Activated naive CD4-positive, alpha-beta T cell treated with anti-CD3 and anti-CD28 coated beads, Interleukin-2, amount 50 U/mL, for 72 hours (primary cell): Measurements from ENCODE around the gene TAF7L. TPM values are rescaled to one million over a fixed set of nuclear protein-coding genes. Genes with fewer than 3 reads are reported as not detected.
A peak's percentile ranks its signal among the peaks of the same experiment; 100 is the strongest.

Source experiments
- ATAC-seq, 2 donors: fragments of 150-1000 bp; cut with Tn5 transposase; 2 replicates each; pipeline ENCODE4 v1.10.0; 2021; ENCODE audit warnings: mild to moderate bottlenecking in 2 of 2, moderate library complexity in 2 of 2
- DNase-seq, 2 donors: peaks; one replicate each; pipeline ENCODE4 v3.0.0; 2021 to 2022; ENCODE audit warnings: low spot score in 2 of 2
- H3K27ac Mint-ChIP-seq, 2 donors: one replicate each; pipeline ENCODE4 v1.8.0; 2022; ENCODE audit warnings: mild to moderate bottlenecking in 2 of 2, mixed read lengths in 2 of 2
- H3K36me3 Mint-ChIP-seq, 2 donors: one replicate each; pipeline ENCODE4 v1.8.0; 2022; ENCODE audit warnings: mixed read lengths in 2 of 2
- H3K9me3 Mint-ChIP-seq, 2 donors: one replicate each; pipeline ENCODE4 v1.8.0; 2022; ENCODE audit warnings: mixed read lengths in 2 of 2
- total RNA-seq, 2 donors: library from RNA; stranded (reverse); gene quantifications; one replicate each; pipeline ENCODE4 v1.2.3, GENCODE V29; 2022

Gene TAF7L
- total RNA-seq, 2 donors from 2014 or later: 0.11 TPM; not detected in 1

GRCh38 chrX:101237041-101237440 is 54.1 kb downstream of the TAF7L start:
- Mint-ChIP-seq H3K36me3 (no peaks in the 10 kb centered on the region), H3K9me3 (no peaks in the 10 kb centered on the region), H3K27ac (no peak overlapping the region)
- ATAC-seq (no peak), DNase-seq (no peak)

GRCh38 chrX:101232316-101232715 is 58.8 kb downstream of the TAF7L start:
- DNase-seq (no peak), ATAC-seq (no peak)
- Mint-ChIP-seq H3K9me3 (no peaks in the 10 kb centered on the region), H3K36me3 (no peaks in the 10 kb centered on the region), H3K27ac (no peak overlapping the region)

DNA sequence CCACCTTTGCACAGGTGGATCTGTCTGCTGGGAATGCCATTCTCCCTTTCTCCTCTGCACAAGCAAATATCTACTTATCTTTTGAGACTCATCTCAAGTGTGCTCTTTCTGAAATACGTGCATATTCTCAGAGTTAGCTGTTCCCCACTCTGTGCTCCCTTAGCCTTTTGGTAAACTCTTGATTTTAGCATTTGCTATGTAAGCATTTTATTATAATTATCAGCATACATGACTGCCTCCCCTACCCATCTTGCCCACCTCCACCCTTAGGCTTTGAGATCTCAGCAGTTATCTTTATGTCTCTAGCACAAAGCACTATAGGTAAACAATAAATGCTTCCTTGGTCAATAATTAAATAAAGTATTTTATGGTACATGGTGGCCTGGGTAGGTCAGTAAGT is 60.1 kb downstream of the TAF7L start:
- no peaks in the 10 kb centered on the region for H3K9me3 Mint-ChIP-seq
- no peak for ATAC-seq
- DNase-seq: no peak
- H3K27ac Mint-ChIP-seq: no peak overlapping the region
- H3K36me3 Mint-ChIP-seq: no peaks in the 10 kb centered on the region

DNA sequence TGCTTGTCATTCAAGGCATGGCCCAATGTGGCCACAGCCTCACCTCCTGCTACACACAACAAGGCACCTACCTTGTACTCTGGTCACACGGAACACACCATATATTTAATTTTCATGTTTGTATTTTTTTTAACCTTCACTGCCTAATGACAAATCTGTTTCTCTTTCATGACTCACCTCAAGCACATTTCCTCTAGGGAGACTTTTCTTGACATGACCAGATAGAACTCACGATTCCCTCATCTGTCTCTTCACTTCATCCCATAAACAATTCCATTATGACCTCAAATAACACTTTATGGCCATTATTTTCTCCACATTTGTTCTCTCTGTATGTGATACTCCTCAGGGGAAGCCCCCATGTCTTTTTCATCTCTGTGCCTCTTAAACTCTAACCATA is 60.5 kb downstream of the TAF7L start:
- ATAC-seq (no peak), DNase-seq (no peak)
- Mint-ChIP-seq H3K36me3 (no peaks in the 10 kb centered on the region), H3K9me3 (no peaks in the 10 kb centered on the region), H3K27ac (no peak overlapping the region)

DNA sequence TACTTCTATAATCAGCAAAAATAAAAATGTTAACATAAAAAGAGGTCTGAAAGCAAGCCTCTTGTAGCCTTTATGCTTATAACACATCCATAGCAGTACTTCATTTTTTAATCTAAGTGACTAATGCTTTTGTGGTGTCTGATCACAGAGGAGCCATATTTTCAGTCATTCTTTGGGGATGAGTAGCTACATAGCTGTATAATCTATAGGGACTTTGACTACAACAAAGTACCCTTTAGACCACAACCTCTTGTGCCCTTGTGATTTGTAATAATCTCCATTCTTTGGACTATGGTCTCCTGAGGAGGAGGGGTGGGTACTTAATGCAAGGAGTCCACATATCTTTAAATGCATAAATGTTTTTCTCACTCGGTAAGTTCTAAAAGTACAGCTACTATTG is 62.0 kb downstream of the TAF7L start:
- Mint-ChIP-seq H3K36me3 (no peaks in the 10 kb centered on the region), H3K9me3 (no peaks in the 10 kb centered on the region), H3K27ac (no peak overlapping the region)
- peak; percentile 34 to 91 for ATAC-seq
- DNase-seq: no peak

DNA sequence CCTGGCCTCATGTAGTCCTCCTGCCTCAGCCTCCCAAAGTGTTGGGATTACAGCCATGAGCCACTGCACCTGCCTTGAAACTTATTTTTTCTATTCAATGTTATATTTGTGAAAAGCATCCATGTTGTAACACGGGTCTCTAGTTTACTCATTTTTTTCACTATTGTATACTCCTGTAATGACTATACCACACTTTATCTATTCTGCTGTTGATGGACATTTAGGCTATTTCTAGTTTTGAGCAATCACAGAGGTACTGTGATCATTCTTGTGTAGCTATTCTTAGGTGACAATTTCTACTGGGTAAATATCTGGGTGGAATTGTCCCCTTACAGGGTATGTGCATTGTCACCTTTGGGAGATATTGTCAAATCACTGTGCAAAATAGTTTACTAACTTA is 67.9 kb downstream of the TAF7L start:
- no peaks in the 10 kb centered on the region for H3K9me3 Mint-ChIP-seq
- H3K36me3 Mint-ChIP-seq: no peaks in the 10 kb centered on the region
- no peak for DNase-seq
- H3K27ac Mint-ChIP-seq: peak overlapping the region in 1 of 2 donors; percentile 3
- ATAC-seq: peak in 1 of 2 donors; percentile 53

DNA sequence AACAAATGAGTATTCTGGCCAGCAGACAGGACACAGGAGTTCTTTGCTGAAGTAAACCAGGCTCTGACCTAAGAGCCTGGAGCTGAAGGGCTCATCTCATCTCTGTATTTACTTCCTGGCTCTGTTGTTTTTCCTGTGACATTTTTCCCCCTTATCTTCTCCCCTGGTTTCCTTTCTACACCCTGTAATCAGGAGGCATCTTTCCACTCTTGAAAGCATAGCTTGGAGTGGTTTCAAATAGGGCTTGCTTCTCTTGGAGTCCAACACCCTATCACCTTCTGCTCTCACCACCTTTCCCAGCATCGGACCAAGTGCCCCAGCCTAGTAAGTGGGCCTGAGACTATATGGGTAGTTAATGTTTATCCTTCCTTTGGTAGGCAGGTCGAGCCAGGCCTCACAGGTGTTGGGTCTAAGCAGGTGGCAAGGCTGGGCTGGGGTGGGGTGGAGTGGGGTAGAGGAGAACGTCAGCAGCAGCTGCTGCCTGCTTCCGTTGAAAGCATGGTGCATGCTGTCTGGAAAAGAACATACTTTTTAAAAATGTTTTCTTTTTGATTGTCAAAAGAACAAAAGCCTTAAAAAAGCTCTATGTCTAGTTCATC is 70.4 kb downstream of the TAF7L start:
- Mint-ChIP-seq H3K36me3 (no peaks in the 10 kb centered on the region), H3K9me3 (no peaks in the 10 kb centered on the region), H3K27ac (peak overlapping the region in 1 of 2 donors; percentile 76)
- ATAC-seq (no peak), DNase-seq (no peak)

DNA sequence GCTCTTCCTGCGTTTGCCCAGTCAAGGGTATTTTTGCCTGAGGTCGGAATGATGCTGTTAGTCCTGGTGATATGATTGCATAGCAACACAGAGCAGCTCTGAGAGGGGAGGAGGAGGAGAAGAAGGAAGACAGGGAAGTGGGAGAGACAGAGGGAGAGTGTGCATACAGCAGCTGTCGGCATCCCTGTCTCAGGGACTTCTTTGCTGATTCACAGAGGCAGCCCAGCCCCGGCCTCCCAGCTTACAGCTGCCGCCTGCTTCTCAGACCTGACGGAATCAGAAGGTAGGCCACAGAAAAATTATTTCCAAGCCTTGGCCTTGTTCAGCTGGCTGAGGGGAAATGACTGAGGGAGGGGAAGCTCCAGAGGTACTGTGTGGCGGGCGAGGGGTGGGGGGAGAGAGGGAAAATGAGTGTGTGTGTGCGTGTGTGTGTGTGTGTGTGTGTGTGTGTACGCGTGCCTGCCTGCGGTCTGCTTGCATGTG is 71.2 kb downstream of the TAF7L start:
- Mint-ChIP-seq H3K36me3 (no peaks in the 10 kb centered on the region), H3K27ac (peak overlapping the region; percentile 76 to 81), H3K9me3 (no peaks in the 10 kb centered on the region)
- DNase-seq (no peak), ATAC-seq (peak in 1 of 2 donors; percentile 37)

- Mint-ChIP-seq H3K36me3 (no peaks in the 10 kb centered on the region), H3K27ac (peak within 1 kb of the TSS; percentile 76 to 81), H3K9me3 (no peaks in the 10 kb centered on the region)
- ATAC-seq (no peak), DNase-seq (no peak)
Measured at GRCh38 chrX:101219116-101219863, 71.8 kb downstream of the TAF7L start, which contains the start of gene DRP2. TSS of gene DRP2 (plus strand) at chrX:101219786. CDS start at chrX:101231648, 11,862 bp downstream.

Other genes starting within 250 kb of the TAF7L start
- 10 to 100 TPM; 25.3 to 34.1 TPM for gene TRMT2B, start 239.2 kb downstream of the TAF7L start, total RNA-seq
- gene TMEM35A, start 212.5 kb downstream of the TAF7L start, total RNA-seq: not detected
- gene CENPI, start 193.1 kb downstream of the TAF7L start, total RNA-seq: 10 to 100 TPM; 25.4 to 31.1 TPM
- 1 to 10 TPM; 1.1 to 1.5 TPM for gene DRP2, start 71.5 kb downstream of the TAF7L start, total RNA-seq
- gene TIMM8A, start 57.4 kb upstream of the TAF7L start, total RNA-seq: 10 to 100 TPM; 17.4 to 21.9 TPM
- under 1 TPM; 0.19 to 0.41 TPM for gene BTK, start 94.9 kb upstream of the TAF7L start, total RNA-seq
- gene RPL36A, start 99.7 kb upstream of the TAF7L start, total RNA-seq: 100 to 1,000 TPM; 236 to 271 TPM
- gene GLA, start 116.6 kb upstream of the TAF7L start, total RNA-seq: 10 to 100 TPM; 63.8 to 98.2 TPM
- gene HNRNPH2, start 116.9 kb upstream of the TAF7L start, total RNA-seq: 10 to 100 TPM; 27.8 to 30.9 TPM
- 1 to 10 TPM; 7.2 to 7.6 TPM for gene ARMCX4, start 194.1 kb upstream of the TAF7L start, total RNA-seq